Endodermal cell (in vitro differentiated cells): ENCODE measurements around the gene VSNL1. TPM values are rescaled to one million over a fixed set of nuclear protein-coding genes. Genes with fewer than 3 reads are reported as not detected.

ENCODE experiments used
- DNase-seq: peaks from one replicate; pipeline ENCODE4 v3.0.0-alpha.2; 2017
- H3K27ac ChIP-seq: 2 replicates; pipeline ENCODE4 v1.5.1; 2013; ENCODE audit warnings: mild to moderate bottlenecking, low read depth, low read length, moderate library complexity
- H3K27me3 ChIP-seq: 2 replicates; pipeline ENCODE4 v1.6.1; 2013; ENCODE audit warnings: mild to moderate bottlenecking, low read length, moderate library complexity; ENCODE audit not compliant: insufficient read depth, control insufficient read depth, poor library complexity, severe bottlenecking
- H3K36me3 ChIP-seq: 2 replicates; pipeline ENCODE4 v1.7.0; 2013; ENCODE audit warnings: mild to moderate bottlenecking, low read length, moderate library complexity; ENCODE audit not compliant: control insufficient read depth, insufficient read depth
- H3K4me1 ChIP-seq: one replicate; pipeline ENCODE4 v1.7.0; 2013; ENCODE audit warnings: low read length; ENCODE audit not compliant: control insufficient read depth, insufficient read depth
- H3K4me3 ChIP-seq: 2 replicates; pipeline ENCODE4 v1.5.1; 2013; ENCODE audit warnings: mild to moderate bottlenecking, low read length, moderate library complexity
- H3K9ac ChIP-seq: 2 replicates; pipeline ENCODE4 v1.6.1; 2013; ENCODE audit warnings: mild to moderate bottlenecking, low read length, moderate library complexity; ENCODE audit not compliant: poor library complexity, severe bottlenecking; ENCODE audit errors: extremely low read depth
- H3K9me3 ChIP-seq: 2 replicates; pipeline ENCODE4 v1.6.1; 2013; ENCODE audit warnings: mild to moderate bottlenecking, low read length, moderate library complexity; ENCODE audit not compliant: control insufficient read depth
- H3K27ac Mint-ChIP-seq: 2 replicates; pipeline ENCODE4 v1.8.0; 2020; ENCODE audit warnings: mixed read lengths
- H3K27me3 Mint-ChIP-seq: 2 replicates; pipeline ENCODE4 v1.8.0; 2021; ENCODE audit warnings: mild to moderate bottlenecking, mixed read lengths; ENCODE audit not compliant: insufficient read depth
- H3K36me3 Mint-ChIP-seq: 2 replicates; pipeline ENCODE4 v1.8.0; 2020; ENCODE audit warnings: low read depth, mixed read lengths
- H3K4me1 Mint-ChIP-seq: 2 replicates; pipeline ENCODE4 v1.8.0; 2020; ENCODE audit warnings: mixed read lengths
- H3K4me3 Mint-ChIP-seq: 2 replicates; pipeline ENCODE4 v1.8.0; 2020; ENCODE audit warnings: mild to moderate bottlenecking, moderate library complexity, mixed read lengths
- H3K9me3 Mint-ChIP-seq: 2 replicates; pipeline ENCODE4 v1.8.0; 2020; ENCODE audit warnings: mild to moderate bottlenecking, mixed read lengths
- CTCF ChIP-seq: fragments of 200-600 bp; sonication (generic); conservative IDR thresholded peaks from 2 replicates; pipeline ENCODE4 v1.5.0; 2021; ENCODE audit warnings: antibody characterized with exemption, mild to moderate bottlenecking
- WGBS, 2 experiments: methylation state at CpG; one replicate each; pipeline versions ENCODE4 v1.1.5 to v1.1.7; 2013; ENCODE audit warnings: missing lambda C conversion rate in 2 of 2, mixed read lengths in 1 of 2; ENCODE audit not compliant: insufficient coverage in 1 of 2, insufficient read length in 1 of 2; 5-methylcytosine and 5-hydroxymethylcytosine counted together
- total RNA-seq, 2 donors: library from RNA; stranded (reverse); fragmentation: NEBNext Ultra II Directional in 1 of 2; extraction: Animal tissue kit (Norgen Biotek cat#: 25700) in 1 of 2; gene quantifications; 2 replicates in 1 of 2; 3 replicates in 1 of 2; pipeline ENCODE4 v1.2.1, GENCODE V29; 2021

VSNL1 gene
- total RNA-seq, 2 donors from 2014 or later: 1.4 to 3.3 TPM

- no peak for DNase-seq
- H3K36me3 Mint-ChIP-seq: no peaks in the 10 kb centered on the region
- peaks cover 65% of the 10 kb centered on the region for H3K27me3 Mint-ChIP-seq
- peaks cover 8% of the 10 kb centered on the region for H3K4me1 ChIP-seq
- H3K27ac Mint-ChIP-seq: no peak overlapping the region
- WGBS, 2 experiments: 6 to 7% methylated on average over 10 to 12 of the region's 12 CpGs
- H3K9me3 Mint-ChIP-seq: no peaks in the 10 kb centered on the region
- peaks cover 35% of the 10 kb centered on the region for H3K4me1 Mint-ChIP-seq
- no peak for TF ChIP-seq CTCF
- H3K27ac ChIP-seq: no peak overlapping the region
- H3K36me3 ChIP-seq: no peaks in the 10 kb centered on the region
- no peaks in the 10 kb centered on the region for H3K9me3 ChIP-seq
- peaks cover 76% of the 10 kb centered on the region for H3K27me3 ChIP-seq
- H3K9ac ChIP-seq: no peak overlapping the region
- H3K4me3 Mint-ChIP-seq: peak overlapping the region; percentile 68
- peak overlapping the region; percentile 87 for H3K4me3 ChIP-seq
Observed at GRCh38 chr2:17541531-17541950, 1.0 kb downstream of the VSNL1 start.

GRCh38 chr2:17542471-17542870, 2.0 kb downstream of the VSNL1 start:
- TF ChIP-seq CTCF: no peak
- H3K27ac Mint-ChIP-seq: no peak overlapping the region
- H3K27ac ChIP-seq: no peak overlapping the region
- no peaks in the 10 kb centered on the region for H3K36me3 ChIP-seq
- WGBS, 2 experiments: 84 to 86% methylated on average over 1 to 2 of the region's 2 CpGs
- no peak overlapping the region for H3K4me3 Mint-ChIP-seq
- peaks cover 67% of the 10 kb centered on the region for H3K27me3 ChIP-seq
- H3K9me3 Mint-ChIP-seq: no peaks in the 10 kb centered on the region
- no peak overlapping the region for H3K9ac ChIP-seq
- peaks cover 35% of the 10 kb centered on the region for H3K4me1 Mint-ChIP-seq
- no peak for DNase-seq
- no peaks in the 10 kb centered on the region for H3K9me3 ChIP-seq
- H3K4me1 ChIP-seq: peaks cover 8% of the 10 kb centered on the region
- no peak overlapping the region for H3K4me3 ChIP-seq
- H3K36me3 Mint-ChIP-seq: no peaks in the 10 kb centered on the region
- H3K27me3 Mint-ChIP-seq: peaks cover 57% of the 10 kb centered on the region

- Histone ChIP-seq H3K36me3 (no peaks in the 10 kb centered on the region), H3K4me3 (no peak overlapping the region), H3K9ac (no peak overlapping the region), H3K9me3 (no peaks in the 10 kb centered on the region), H3K27me3 (peaks cover 60% of the 10 kb centered on the region), H3K4me1 (peaks cover 8% of the 10 kb centered on the region), H3K27ac (no peak overlapping the region)
- WGBS, 2 experiments: 23 to 39% methylated on average over 6 of the region's 6 CpGs
- H3K27ac Mint-ChIP-seq: no peak overlapping the region
- H3K4me1 Mint-ChIP-seq: peaks cover 40% of the 10 kb centered on the region
- no peaks in the 10 kb centered on the region for H3K9me3 Mint-ChIP-seq
- TF ChIP-seq CTCF: no peak
- DNase-seq: peak; percentile 72
- H3K36me3 Mint-ChIP-seq: no peaks in the 10 kb centered on the region
- H3K27me3 Mint-ChIP-seq: peaks cover 50% of the 10 kb centered on the region
- H3K4me3 Mint-ChIP-seq: peak overlapping the region; percentile 23
Observed at GRCh38 chr2:17543131-17543660, 2.7 kb downstream of the VSNL1 start.
